ENCODE data around the gene SLC5A2.
"Not testable (repeated sequence)": the region's sequence is repeated elsewhere in the genome, so short reads cannot be mapped to it uniquely, and the experiment has no call there.

SLC5A2 gene

GRCh38 chr16:31517800-31518402 lies 35.0 kb downstream of the SLC5A2 start:
- no peak for TF ChIP-seq CTCF (IDR thresholded peaks at IDR 0.05; ENCODE audit: borderline replicate concordance, insufficient read depth, low read depth, low read length)
- H3K4me3 ChIP-seq (ENCODE audit: low read depth, low read length), result no peak overlapping the region

GRCh38 chr16:31519759-31520431 lies 37.0 kb downstream of the SLC5A2 start:
- no peak for TF ChIP-seq CTCF (IDR thresholded peaks at IDR 0.05; ENCODE audit: borderline replicate concordance, insufficient read depth, low read depth, low read length)
- H3K4me3 ChIP-seq (ENCODE audit: low read depth, low read length), result no peak overlapping the region

GRCh38 chr16:31521368-31521767 lies 38.4 kb downstream of the SLC5A2 start:
- H3K4me3 ChIP-seq (ENCODE audit: low read depth, low read length), result no peak overlapping the region
- TF ChIP-seq CTCF (IDR thresholded peaks at IDR 0.05; ENCODE audit: borderline replicate concordance, insufficient read depth, low read depth, low read length), result no peak

- TF ChIP-seq CTCF (IDR thresholded peaks at IDR 0.05; ENCODE audit: borderline replicate concordance, insufficient read depth, low read depth, low read length), result no peak
- H3K4me3 ChIP-seq (ENCODE audit: low read depth, low read length), result no peak overlapping the region
Measured at GRCh38 chr16:31522071-31522470, 39.1 kb downstream of the SLC5A2 start.

- not testable (repeated sequence) for H3K4me3 ChIP-seq (ENCODE audit: low read depth, low read length)
Measured at GRCh38 chr16:31523768-31524167, 40.8 kb downstream of the SLC5A2 start.

- TF ChIP-seq CTCF (IDR thresholded peaks at IDR 0.05; ENCODE audit: borderline replicate concordance, insufficient read depth, low read depth, low read length), result no peak
Measured at GRCh38 chr16:31525113-31525512, 42.2 kb downstream of the SLC5A2 start.

GRCh38 chr16:31527734-31528274 lies 44.9 kb downstream of the SLC5A2 start, which contains the start of gene AHSP:
AHSP (plus strand) TSS chr16:31527900; CDS start chr16:31528140, 240 bp downstream.
- no peak for TF ChIP-seq CTCF (IDR thresholded peaks at IDR 0.05; ENCODE audit: borderline replicate concordance, insufficient read depth, low read depth, low read length)
- no peak within 1 kb of the TSS for H3K4me3 ChIP-seq (ENCODE audit: low read depth, low read length)

More at GRCh38 chr16:31525113-31525512, 42.2 kb downstream of the SLC5A2 start:
- no peak overlapping the region for H3K4me3 ChIP-seq (ENCODE audit: low read depth, low read length)
